ENCODE data around the gene LRRC3B. TPM values are rescaled to one million over a fixed set of nuclear protein-coding genes. Genes with fewer than 3 reads are reported as not detected.
"Not testable (repeated sequence)": the region's sequence is repeated elsewhere in the genome, so short reads cannot be mapped to it uniquely, and the experiment has no call there.

The LRRC3B gene
- total RNA-seq (ENCODE audit: insufficient read depth, low replicate concordance): 9.6 TPM

GRCh38 chr3:26622621-26623418 lies at the start of gene LRRC3B:
Gene LRRC3B (plus strand): TSS chr3:26622772. CDS start chr3:26709673, 86,901 bp downstream.
- peak; percentile 51 for DNase-seq (ENCODE audit: low spot score)

GRCh38 chr3:26574766-26575165 lies 47.8 kb upstream of the LRRC3B start:
- no peak for DNase-seq (ENCODE audit: low spot score)

- DNase-seq (ENCODE audit: low spot score): peak; percentile 70
Observed at GRCh38 chr3:26579116-26579515, 43.5 kb upstream of the LRRC3B start.

GRCh38 chr3:26587571-26587970 lies 35.0 kb upstream of the LRRC3B start:
- no peak for DNase-seq (ENCODE audit: low spot score)

GRCh38 chr3:26588931-26589330 lies 33.6 kb upstream of the LRRC3B start:
- DNase-seq (ENCODE audit: low spot score): no peak

GRCh38 chr3:26589678-26590077 lies 32.9 kb upstream of the LRRC3B start:
- no peak for DNase-seq (ENCODE audit: low spot score)

- DNase-seq (ENCODE audit: low spot score): no peak
Observed at GRCh38 chr3:26590919-26591484, 31.6 kb upstream of the LRRC3B start.

GRCh38 chr3:26591926-26592325 lies 30.6 kb upstream of the LRRC3B start:
- DNase-seq (ENCODE audit: low spot score): no peak

- DNase-seq (ENCODE audit: low spot score): no peak
Observed at GRCh38 chr3:26592451-26592850, 30.1 kb upstream of the LRRC3B start.

GRCh38 chr3:26596335-26596734 lies 26.2 kb upstream of the LRRC3B start:
- no peak for DNase-seq (ENCODE audit: low spot score)

GRCh38 chr3:26603311-26603710 lies 19.3 kb upstream of the LRRC3B start:
- DNase-seq (ENCODE audit: low spot score): not testable (repeated sequence)

- DNase-seq (ENCODE audit: low spot score): not testable (repeated sequence)
Observed at GRCh38 chr3:26603771-26604170, 18.8 kb upstream of the LRRC3B start.

GRCh38 chr3:26614006-26614685 lies 8.4 kb upstream of the LRRC3B start:
- DNase-seq (ENCODE audit: low spot score): peak; percentile 90

- no peak for DNase-seq (ENCODE audit: low spot score)
Observed at GRCh38 chr3:26621176-26621575, 1.4 kb upstream of the LRRC3B start.

GRCh38 chr3:26621906-26622620 lies 509 bp upstream of the LRRC3B start:
- DNase-seq (ENCODE audit: low spot score): peak; percentile 25

GRCh38 chr3:26623419-26624208 lies 1.0 kb downstream of the LRRC3B start:
- peak; percentile 14 for DNase-seq (ENCODE audit: low spot score)

GRCh38 chr3:26624209-26624765 lies 1.7 kb downstream of the LRRC3B start:
- DNase-seq (ENCODE audit: low spot score): peak; percentile 35

GRCh38 chr3:26625187-26625586 lies 2.6 kb downstream of the LRRC3B start:
- peak; percentile 23 for DNase-seq (ENCODE audit: low spot score)

GRCh38 chr3:26627080-26627479 lies 4.5 kb downstream of the LRRC3B start:
- DNase-seq (ENCODE audit: low spot score): no peak

- DNase-seq (ENCODE audit: low spot score): no peak
Observed at GRCh38 chr3:26628915-26629314, 6.3 kb downstream of the LRRC3B start.
